Placental epithelial cell (primary cell): ENCODE results near the gene SLC24A3. TPM values are rescaled to one million over a fixed set of nuclear protein-coding genes. Genes with fewer than 3 reads are reported as not detected.

ENCODE experiments used
- total RNA-seq: library from RNA; depleted of rRNA; stranded (reverse); fragments of >200 nt; gene quantifications from 2 replicates; pipeline ENCODE4 v1.2.3, GENCODE V29; 2012

Gene SLC24A3
- 0.11 and 0.39 TPM in 2 replicates for total RNA-seq

DNA sequence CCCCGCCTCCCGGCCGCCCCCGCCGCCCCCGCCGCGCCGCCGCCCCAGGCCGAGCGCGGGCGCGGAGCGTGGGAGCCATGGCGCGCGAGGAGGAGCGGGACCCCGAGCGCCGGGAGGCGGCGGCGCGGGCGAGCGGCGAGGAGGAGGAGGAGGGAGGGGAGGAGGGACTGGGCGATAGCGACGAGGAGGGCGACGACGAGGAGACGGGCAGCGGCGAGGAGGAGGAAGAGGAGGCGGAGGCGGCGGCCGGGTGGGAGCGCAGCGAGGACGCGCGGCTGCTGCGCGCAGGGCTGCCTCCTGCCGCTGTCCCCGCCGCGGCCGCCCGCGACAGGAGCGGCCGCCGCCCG, at the start of gene SLC24A3:
Gene SLC24A3, plus strand, starts transcription at position 174 of the 347 bp plus-strand sequence.

DNA sequence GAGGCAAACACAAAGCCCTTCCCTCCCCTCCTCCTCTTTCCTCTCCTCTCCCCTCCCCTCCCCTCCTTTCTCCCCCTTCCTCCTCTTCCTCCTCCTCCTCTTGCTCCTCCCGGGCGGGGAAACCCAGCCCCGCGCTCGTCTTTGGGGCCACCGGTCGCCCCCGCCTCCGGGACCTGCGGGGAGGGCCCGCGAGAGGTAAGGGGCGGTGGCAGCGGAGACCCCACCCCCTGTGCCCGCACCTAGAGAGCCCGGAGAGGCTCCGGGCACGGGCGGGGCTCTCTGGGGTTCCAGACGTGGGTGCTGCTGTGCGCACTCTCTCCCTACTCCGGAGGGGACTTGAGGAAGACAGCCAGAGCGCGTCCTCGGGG, 545.7 kb downstream of the SLC24A3 start, which contains the start of gene RIN2:
Gene RIN2, plus strand, starts transcription at position 126 of the 368 bp plus-strand sequence. CDS start 131,344 bp downstream, outside the sequence.

